GM21576 (cell line): ENCODE results near the gene PHOSPHO2.
A peak's percentile ranks its signal among the peaks of the same experiment; 100 is the strongest.

ENCODE experiments used
- ATAC-seq: cut with Tn5 transposase; IDR thresholded peaks from one replicate; pipeline ENCODE4 v1.9.1; 2021; ENCODE audit warnings: mild to moderate bottlenecking, moderate library complexity; ENCODE audit not compliant: unreplicated experiment

PHOSPHO2 gene

DNA sequence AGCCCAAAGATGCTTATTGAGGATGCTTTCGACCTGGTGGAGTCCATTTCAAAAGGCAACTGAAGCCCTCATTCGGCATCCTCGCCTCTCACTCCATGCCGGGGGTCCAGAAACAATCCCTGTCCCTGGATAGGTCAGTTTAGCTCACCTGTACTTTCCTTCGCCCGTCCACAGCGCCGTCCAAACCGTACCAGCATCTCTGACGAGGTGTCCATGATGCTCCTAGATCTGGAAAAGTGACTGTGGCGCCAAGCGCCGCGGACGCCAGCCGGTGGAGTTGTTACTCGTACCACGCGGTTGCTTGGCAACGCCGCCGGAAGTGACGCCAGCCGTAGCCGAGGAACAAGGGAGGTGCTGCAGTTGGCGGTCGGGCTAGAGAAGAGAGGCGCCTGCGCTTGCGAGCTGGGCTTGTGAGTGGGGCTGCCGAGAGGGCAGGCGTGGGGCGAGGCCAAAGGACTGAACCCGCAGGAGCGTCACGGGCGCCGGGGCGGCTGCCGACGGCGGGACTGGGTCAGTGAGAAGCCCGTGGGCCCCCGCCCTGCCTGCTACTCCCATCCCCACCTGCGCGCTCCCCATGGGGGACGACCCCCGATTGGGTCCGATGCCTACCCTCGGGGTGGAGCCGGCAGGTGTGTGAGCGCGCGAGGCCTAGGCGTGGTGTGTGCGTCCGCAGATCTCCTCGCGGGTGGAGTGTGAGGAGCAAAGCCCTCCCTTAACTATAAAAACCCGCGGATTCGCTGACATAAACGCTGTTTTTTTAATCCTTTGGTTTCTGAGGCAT lies at the start of gene PHOSPHO2, which contains the start of gene CFAP210:
TSS of gene PHOSPHO2 (plus strand) at position 357 of the 781 bp plus-strand sequence. CDS start 6,503 bp downstream, outside the sequence.
TSS of gene CFAP210 (minus strand) at position 293 of the 781 bp plus-strand sequence. CDS start at position 215, 78 bp downstream.
- peak; percentile 100 for ATAC-seq

DNA sequence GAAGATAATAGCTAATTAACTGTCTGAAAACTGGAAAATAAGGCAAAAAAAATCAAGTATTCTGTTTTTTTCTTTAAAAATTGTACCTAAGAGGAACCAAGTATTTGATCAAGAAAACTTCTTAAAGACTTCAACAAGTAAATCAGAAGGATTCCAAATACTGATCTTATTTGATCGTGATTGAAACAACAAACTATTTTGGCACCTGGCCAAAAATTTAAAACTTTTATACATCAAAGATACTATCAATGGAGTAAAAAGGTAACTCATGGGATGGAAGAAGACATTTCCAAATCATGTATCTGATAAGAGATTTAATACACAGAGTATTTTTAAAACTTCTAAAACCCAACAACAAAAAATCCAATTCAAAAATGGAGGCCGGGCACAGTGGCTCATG lies 46.8 kb upstream of the PHOSPHO2 start:
- ATAC-seq = no peak

DNA sequence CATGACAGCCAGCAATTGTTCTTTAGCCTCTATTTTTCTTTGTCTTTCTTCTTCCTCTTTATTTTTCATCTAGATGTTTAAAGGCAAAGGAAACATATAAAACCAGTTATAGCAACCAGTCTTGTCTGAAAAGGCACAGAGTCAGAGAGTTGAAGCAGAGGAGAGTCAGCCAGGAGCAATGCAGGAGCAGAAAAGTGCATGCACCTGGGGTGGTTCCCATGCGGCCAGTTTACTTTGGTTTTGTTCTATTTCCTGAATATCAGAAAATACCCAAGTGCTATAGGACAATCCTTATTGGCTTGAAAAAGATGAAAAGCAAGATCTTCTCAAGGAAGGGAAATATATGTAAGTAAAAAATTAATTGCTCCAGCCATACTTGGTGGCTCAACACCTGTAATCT lies 45.0 kb upstream of the PHOSPHO2 start:
- no peak for ATAC-seq

- no peak for ATAC-seq
These were observed 40.6 kb upstream of the PHOSPHO2 start for GRCh38 chr2:169653636-169654035.

DNA sequence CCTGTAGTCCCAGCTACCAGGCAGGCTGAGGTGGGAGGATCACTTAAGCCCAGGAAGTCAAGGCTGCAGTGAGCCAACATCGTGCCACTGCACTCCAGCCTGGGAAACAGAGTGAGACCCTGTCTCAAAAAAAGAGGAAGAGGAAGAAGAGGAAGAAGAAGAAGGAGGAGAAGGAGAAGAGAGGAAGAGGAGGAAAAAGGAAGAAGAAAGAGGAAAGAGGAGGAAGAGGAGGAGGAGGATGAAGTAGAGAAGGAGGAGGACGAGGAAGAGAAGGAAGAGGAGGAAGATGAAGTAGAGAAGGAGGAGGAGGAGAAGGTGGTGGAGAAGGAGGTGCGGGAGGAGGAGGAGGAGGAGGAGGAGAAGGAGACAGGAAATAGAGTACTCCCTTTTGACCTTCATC lies 38.1 kb upstream of the PHOSPHO2 start:
- no peak for ATAC-seq

DNA sequence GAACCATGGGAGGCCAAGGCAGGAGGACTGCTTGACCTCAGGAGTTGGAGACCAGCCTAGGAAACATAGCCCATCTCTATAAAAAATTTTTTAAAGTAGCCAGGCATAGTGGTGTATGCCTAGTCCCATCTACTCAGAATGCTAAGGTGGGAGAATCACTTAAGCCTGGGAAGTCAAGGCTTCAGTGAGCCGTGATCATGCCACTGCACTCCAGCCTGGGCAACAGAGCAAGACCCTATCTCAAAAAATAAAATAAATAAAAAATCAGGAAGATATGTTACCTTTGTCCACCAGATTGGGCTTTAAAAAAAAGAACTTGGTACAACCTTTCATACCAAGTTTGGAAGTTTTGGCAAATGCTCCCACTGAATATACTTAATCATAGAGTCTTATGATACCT lies 35.4 kb upstream of the PHOSPHO2 start:
- no peak for ATAC-seq

DNA sequence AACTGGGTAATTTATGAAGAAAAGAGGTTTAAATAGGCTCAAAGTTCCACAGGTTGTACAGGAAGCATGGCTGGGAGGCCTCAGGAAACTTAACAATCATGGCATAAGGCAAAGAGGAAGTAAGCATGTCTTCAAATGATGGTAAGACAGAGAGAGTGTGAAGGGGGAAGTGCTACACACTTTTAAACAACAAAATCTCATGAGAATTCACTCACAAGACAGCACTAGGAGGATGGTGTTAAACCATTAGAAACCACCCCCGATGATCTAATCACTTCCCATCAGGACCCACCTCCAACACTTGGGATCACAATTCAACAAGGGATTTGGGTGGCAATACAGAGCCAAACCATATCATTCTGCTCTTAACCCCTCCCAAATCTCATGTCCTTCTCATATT lies 34.9 kb upstream of the PHOSPHO2 start:
- no peak for ATAC-seq

DNA sequence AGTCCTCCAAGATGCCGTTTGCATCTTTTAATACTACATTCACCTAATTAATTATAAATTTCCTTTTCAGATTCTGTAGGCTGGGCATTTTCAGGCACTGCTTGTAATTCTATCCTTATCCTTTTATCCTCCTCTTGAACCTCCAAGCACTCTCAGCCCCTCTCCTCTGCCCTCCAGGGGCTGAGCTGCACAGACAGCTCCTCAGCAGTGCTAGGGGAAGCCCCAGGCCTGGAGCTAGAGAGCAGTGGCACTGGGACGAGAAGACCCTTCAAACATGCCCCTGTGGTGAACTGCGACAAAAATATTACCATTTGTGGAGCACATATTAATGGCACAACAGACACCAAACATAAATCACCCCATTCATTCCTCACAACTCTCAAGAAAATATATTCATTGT lies 33.0 kb upstream of the PHOSPHO2 start:
- no peak for ATAC-seq

- ATAC-seq = no peak
These were observed 31.5 kb upstream of the PHOSPHO2 start for GRCh38 chr2:169662744-169663143.

DNA sequence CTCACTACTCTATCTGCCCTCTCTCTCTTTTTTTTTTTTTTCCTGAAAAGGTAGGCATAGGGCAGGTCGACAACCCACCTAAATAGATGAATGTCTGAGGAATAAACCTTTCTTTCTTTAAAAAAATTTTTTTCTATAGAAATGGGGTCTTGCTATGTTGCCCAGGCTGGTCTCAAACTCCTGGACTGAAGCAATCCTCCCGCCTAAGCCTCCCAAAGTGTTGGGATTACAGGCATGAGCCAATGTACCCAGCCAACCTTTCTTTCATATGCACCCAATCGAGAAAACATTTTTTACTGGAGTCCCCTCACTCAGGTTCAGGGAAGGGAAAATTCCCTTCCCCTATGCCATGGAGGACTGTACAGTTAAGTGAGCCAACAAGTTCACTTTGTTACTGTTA lies 31.0 kb upstream of the PHOSPHO2 start:
- ATAC-seq = no peak

GRCh38 chr2:169664600-169664977 lies 29.7 kb upstream of the PHOSPHO2 start:
- no peak for ATAC-seq

- ATAC-seq = no peak
These were observed 29.0 kb upstream of the PHOSPHO2 start for GRCh38 chr2:169664978-169665930.

DNA sequence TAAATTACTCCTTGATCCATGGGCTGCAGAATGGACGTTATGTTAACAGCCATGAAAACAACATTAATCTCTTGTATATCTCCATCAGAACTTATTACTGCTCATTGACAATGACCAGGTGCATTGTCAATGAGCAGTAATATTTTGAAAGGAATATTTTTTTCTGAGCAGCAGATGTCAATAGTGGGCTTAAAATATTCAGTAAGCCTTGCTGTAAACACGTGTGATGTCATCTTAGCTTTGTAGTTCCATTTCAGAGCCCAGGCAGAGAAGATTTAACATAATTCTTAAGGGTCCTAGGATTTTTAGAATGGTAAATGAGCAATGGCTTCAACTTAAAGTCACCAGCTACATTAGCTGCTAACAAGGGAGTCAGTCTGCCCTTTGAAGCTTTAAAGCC lies 26.7 kb upstream of the PHOSPHO2 start:
- no peak for ATAC-seq

DNA sequence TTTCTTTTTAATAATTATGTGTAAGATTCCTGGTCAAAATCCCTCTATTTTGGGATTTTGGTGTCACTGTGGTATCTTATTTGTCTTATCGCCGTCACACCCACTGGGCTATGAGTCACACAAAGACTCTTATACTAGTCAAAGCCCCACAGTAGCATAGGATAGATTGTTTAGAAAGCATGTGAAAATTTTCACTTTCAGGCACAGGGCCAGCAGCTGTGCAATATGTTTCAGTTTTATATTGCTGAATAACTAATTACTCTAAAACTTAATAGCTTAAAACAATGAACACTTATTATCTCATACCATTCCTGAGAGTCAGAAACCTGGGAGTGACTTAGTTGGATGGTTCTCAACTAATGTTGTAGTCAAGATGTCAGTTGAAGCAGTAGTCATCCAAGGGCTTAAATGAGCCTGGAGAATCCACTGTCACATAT lies 24.0 kb upstream of the PHOSPHO2 start:
- no peak for ATAC-seq

DNA sequence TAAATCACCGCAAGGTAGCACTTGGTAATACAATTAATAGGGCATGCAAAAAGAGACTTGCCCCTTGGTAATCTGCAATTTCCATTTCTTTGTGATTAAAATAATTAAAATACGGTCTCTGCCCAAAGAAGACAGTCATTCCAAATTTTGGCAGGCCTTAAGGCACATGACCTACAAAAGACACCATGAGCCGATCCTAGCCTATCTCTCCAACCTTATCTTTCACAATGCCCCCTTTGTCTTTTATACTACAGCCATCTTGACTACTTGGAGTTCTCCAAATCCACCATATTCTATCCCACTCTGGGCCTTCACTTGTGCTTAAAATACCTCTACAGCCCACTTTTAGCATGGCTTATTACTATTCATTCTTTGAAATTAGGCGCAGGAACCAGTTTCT lies 23.3 kb upstream of the PHOSPHO2 start:
- ATAC-seq = no peak

DNA sequence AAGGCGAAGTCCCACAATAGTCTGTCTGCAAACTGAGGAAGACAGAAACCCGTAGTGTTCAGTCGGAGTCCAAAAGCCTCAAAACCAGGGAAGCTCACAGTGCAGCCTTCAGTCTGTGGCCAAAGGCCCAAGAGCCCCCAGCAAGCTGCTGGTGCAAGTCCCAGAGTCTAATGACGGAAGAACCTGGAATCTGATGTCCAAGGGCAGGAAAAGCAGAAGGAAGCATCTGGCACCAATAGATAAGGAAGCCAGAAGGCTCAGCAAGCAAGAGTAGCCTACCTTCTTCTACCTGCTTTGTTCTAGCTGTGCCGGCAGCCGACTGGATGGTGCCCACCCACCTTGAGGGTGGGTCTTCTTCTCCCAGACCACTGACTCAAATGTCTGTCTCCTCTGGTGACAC lies 21.9 kb upstream of the PHOSPHO2 start:
- no peak for ATAC-seq

DNA sequence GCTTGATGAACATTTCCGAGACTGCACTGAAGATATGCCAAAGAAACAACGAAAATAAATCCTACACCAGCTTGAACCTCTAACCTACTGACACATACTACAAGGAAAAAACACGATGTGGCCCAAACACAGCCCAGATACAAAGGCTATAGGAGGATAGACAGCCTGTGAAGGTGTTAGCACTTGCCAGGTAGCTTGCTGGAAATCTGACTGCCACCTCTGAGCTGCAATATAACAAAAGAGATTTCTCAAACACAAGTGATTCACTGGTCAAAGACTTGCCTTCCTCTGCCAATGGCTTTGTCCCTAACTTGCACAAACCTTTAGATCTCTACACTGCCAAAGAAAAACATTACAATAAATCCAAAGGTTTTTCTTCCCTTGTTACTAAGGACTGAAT lies 21.2 kb upstream of the PHOSPHO2 start:
- no peak for ATAC-seq

DNA sequence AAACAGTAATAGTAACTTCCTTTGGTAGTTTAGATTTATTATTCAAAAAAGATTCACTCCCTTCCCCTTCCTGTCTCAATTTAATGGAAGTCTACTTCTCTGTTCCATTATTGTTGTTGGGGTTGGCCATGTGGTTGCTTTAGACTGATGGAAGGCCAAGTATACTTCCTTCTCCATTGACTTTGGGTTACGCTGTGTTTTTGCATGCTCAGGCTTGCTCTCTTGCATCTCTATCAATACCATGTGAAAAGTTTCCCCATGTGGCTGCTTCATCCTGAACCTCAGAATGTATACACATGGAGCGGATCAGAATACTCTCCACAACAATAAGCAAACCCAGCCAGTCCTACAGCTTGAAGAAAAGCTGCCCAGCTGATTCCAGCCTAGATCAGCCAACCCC lies 20.3 kb upstream of the PHOSPHO2 start:
- ATAC-seq = no peak

GRCh38 chr2:169676357-169676756 lies 17.9 kb upstream of the PHOSPHO2 start:
- ATAC-seq = no peak

GRCh38 chr2:169676850-169677249 lies 17.4 kb upstream of the PHOSPHO2 start:
- ATAC-seq = no peak

DNA sequence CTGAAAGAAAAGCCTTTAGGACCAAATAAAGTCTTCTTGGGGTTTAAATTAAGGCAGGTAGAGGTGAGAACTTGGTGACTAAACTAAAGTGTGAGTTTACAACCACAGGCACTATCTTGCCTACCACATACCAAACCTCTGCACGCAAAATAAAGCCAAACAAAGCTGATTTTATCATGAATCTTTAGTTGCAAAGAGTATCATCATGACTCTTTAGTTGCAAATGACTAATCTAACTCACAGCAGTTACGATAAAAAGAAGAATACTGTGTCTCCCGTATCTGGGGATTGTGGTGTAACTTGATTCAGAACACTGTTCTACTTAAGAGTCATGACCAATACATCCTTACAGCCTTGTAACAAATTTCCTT lies 11.2 kb upstream of the PHOSPHO2 start:
- no peak for ATAC-seq
